Esophagus muscularis mucosa (tissue), 4 donors: ENCODE results near the gene TRIM23. TPM values are rescaled to one million over a fixed set of nuclear protein-coding genes. Genes with fewer than 3 reads are reported as not detected.
"Not testable (repeated sequence)": the region's sequence is repeated elsewhere in the genome, so short reads cannot be mapped to it uniquely, and the experiment has no call there.

Experiments
- DNase-seq: peaks from one replicate; pipeline ENCODE4 v3.0.0-alpha.2; 2017; ENCODE audit errors: extremely low spot score
- H3K27ac ChIP-seq, 4 donors: fragments of 200-600 bp; sonication (generic); replicated peaks in 1 of 4; 1 replicate in 3 of 4; 2 replicates in 1 of 4; pipeline ENCODE4 v1.5.1; 2016 to 2019; ENCODE audit warnings: mild to moderate bottlenecking in 1 of 4
- H3K27me3 ChIP-seq, 4 donors: fragments of 200-600 bp; sonication (generic); one replicate each; pipeline versions ENCODE4 v1.5.1 to v1.6.0; 2016 to 2019
- H3K36me3 ChIP-seq, 4 donors: fragments of 200-600 bp; sonication (generic); one replicate each; pipeline ENCODE4 v1.5.1; 2016 to 2019
- H3K4me1 ChIP-seq, 4 donors: fragments of 200-600 bp; sonication (generic); one replicate each; pipeline ENCODE4 v1.5.1; 2016 to 2019
- H3K4me3 ChIP-seq, 4 donors: fragments of 200-600 bp; sonication (generic); 1 replicate in 2 of 4; 2 replicates in 2 of 4; pipeline ENCODE4 v1.5.1; 2016 to 2019; ENCODE audit warnings: mild to moderate bottlenecking in 4 of 4, moderate library complexity in 1 of 4
- H3K9me3 ChIP-seq, 4 donors: fragments of 200-600 bp; sonication (generic); 1 replicate in 3 of 4; 2 replicates in 1 of 4; pipeline ENCODE4 v1.5.1; 2016 to 2019
- CTCF ChIP-seq, 3 experiments: fragments of 200-600 bp in 2 of 3; fragments of 450-650 bp in 1 of 3; sonication (generic) in 2 of 3; IDR thresholded peaks; one replicate each; pipeline ENCODE4 v1.5.1; 2017 to 2019; ENCODE audit warnings: antibody characterized with exemption in 3 of 3, mild to moderate bottlenecking in 2 of 3, moderate library complexity in 1 of 3
- EP300 ChIP-seq: sonication (generic); formaldehyde crosslinking; IDR thresholded peaks from one replicate; pipeline ENCODE4 v1.6.1; 2017; ENCODE audit warnings: antibody characterized with exemption
- POLR2A ChIP-seq: fragments of 450-650 bp; IDR thresholded peaks from one replicate; pipeline ENCODE4 v1.6.1; 2017; ENCODE audit warnings: antibody characterized with exemption, moderate library complexity, mild to moderate bottlenecking, low read depth
- POLR2AphosphoS5 ChIP-seq, 2 donors: sonication (generic); formaldehyde crosslinking; IDR thresholded peaks; one replicate each; pipeline ENCODE4 v1.6.1; 2017; ENCODE audit warnings: antibody characterized with exemption in 2 of 2
- WGBS: methylation state at CpG from one replicate; pipeline ENCODE4 v1.1.5; 2018; 5-methylcytosine and 5-hydroxymethylcytosine counted together
- intact Hi-C: fragments of 100-400 bp; cut with DNase I; formaldehyde crosslinking; loops from one replicate; pipeline ENCODE4 v1.15.1; 2023
- total RNA-seq, 4 donors: library from RNA; depleted of rRNA; stranded (reverse); fragments of >200 nt; gene quantifications; one replicate each; pipeline versions ENCODE4 v1.1.0 to v1.2.1, GENCODE V29; 2016

TRIM23 gene
- total RNA-seq, 4 donors from 2014 or later, result 16.2 to 29.5 (median 17.6) TPM

GRCh38 chr5:65612298-65612907, 11.7 kb downstream of the TRIM23 start:
- H3K27ac ChIP-seq, result no peak overlapping the region
- H3K36me3 ChIP-seq, result peaks cover 31 to 93% (median 74%) of the 10 kb centered on the region in 4 donors
- H3K9me3 ChIP-seq, result no peaks in the 10 kb centered on the region
- WGBS, result 91% methylated on average over 4 of the region's 4 CpGs
- intact Hi-C loops, result no loop called here
- no peaks in the 10 kb centered on the region for H3K4me1 ChIP-seq
- no peak for DNase-seq
- no peak for TF ChIP-seq POLR2A
- no peak for TF ChIP-seq EP300
- no peak for TF ChIP-seq CTCF (IDR thresholded peaks at IDR 0.05)
- no peak for TF ChIP-seq POLR2AphosphoS5 (IDR thresholded peaks at IDR 0.05)
- no peak overlapping the region for H3K4me3 ChIP-seq
- no peaks in the 10 kb centered on the region for H3K27me3 ChIP-seq

GRCh38 chr5:65611524-65611923, 12.6 kb downstream of the TRIM23 start:
- 86% methylated on average over 3 of the region's 3 CpGs for WGBS
- no peak overlapping the region for H3K4me3 ChIP-seq
- H3K4me1 ChIP-seq, result no peaks in the 10 kb centered on the region
- peaks cover 31 to 96% (median 81%) of the 10 kb centered on the region in 4 donors for H3K36me3 ChIP-seq
- H3K27me3 ChIP-seq, result no peaks in the 10 kb centered on the region
- no peak for DNase-seq
- intact Hi-C loops, result no loop called here
- H3K27ac ChIP-seq, result no peak overlapping the region
- H3K9me3 ChIP-seq, result no peaks in the 10 kb centered on the region
- TF ChIP-seq EP300, result no peak
- TF ChIP-seq POLR2A, result no peak
- no peak for TF ChIP-seq CTCF (IDR thresholded peaks at IDR 0.05)
- TF ChIP-seq POLR2AphosphoS5 (IDR thresholded peaks at IDR 0.05), result no peak

- H3K27ac ChIP-seq, intact Hi-C loops, H3K27me3 ChIP-seq, DNase-seq, H3K4me3 ChIP-seq, H3K4me1 ChIP-seq, H3K9me3 ChIP-seq: not testable (repeated sequence)
- 100% methylated on average over 1 of the region's 1 CpG for WGBS
- H3K36me3 ChIP-seq, result peaks cover 35 to 96% (median 84%) of the 10 kb centered on the region in 4 donors
Observed at GRCh38 chr5:65601761-65602160, 22.4 kb downstream of the TRIM23 start.

- no peak for TF ChIP-seq CTCF (IDR thresholded peaks at IDR 0.05)
- TF ChIP-seq POLR2A, result no peak
- no peak for TF ChIP-seq POLR2AphosphoS5 (IDR thresholded peaks at IDR 0.05)
- no peak for TF ChIP-seq EP300
- no peak for DNase-seq
- H3K36me3 ChIP-seq, result peaks cover 19 to 97% (median 79%) of the 10 kb centered on the region in 4 donors
- H3K4me1 ChIP-seq, result no peaks in the 10 kb centered on the region
- no peaks in the 10 kb centered on the region for H3K9me3 ChIP-seq
- intact Hi-C loops, result no loop called here
- WGBS, result 94% methylated on average over 2 of the region's 2 CpGs
- H3K27me3 ChIP-seq, result no peaks in the 10 kb centered on the region
- no peak overlapping the region for H3K4me3 ChIP-seq
- no peak overlapping the region for H3K27ac ChIP-seq
Observed at GRCh38 chr5:65588694-65589093, 35.4 kb downstream of the TRIM23 start.

- no peaks in the 10 kb centered on the region for H3K4me1 ChIP-seq
- DNase-seq, result no peak
- no peaks in the 10 kb centered on the region for H3K9me3 ChIP-seq
- H3K27me3 ChIP-seq, result no peaks in the 10 kb centered on the region
- H3K27ac ChIP-seq, result no peak overlapping the region
- H3K36me3 ChIP-seq, result peaks cover 3 to 74% (median 46%) of the 10 kb centered on the region in 4 donors
- no peak overlapping the region for H3K4me3 ChIP-seq
- no peak for TF ChIP-seq POLR2AphosphoS5 (IDR thresholded peaks at IDR 0.05)
- TF ChIP-seq POLR2A, result no peak
- TF ChIP-seq EP300, result no peak
- TF ChIP-seq CTCF (IDR thresholded peaks at IDR 0.05), result no peak
- intact Hi-C loops, result no loop called here
Observed at GRCh38 chr5:65577141-65577540, 47.0 kb downstream of the TRIM23 start.
